Glutamatergic neuron (in vitro differentiated cells): ENCODE measurements around the gene GPR161. TPM values are rescaled to one million over a fixed set of nuclear protein-coding genes. Genes with fewer than 3 reads are reported as not detected.
A peak's percentile ranks its signal among the peaks of the same experiment; 100 is the strongest.

Experiments used
- DNase-seq: peaks from one replicate; pipeline ENCODE4 v3.0.0; 2022
- H3K27ac Mint-ChIP-seq: one replicate; pipeline ENCODE4 v1.8.0; 2020; ENCODE audit warnings: mild to moderate bottlenecking, mixed read lengths, inconsistent platforms; ENCODE audit not compliant: unreplicated experiment
- H3K27me3 Mint-ChIP-seq: one replicate; pipeline ENCODE4 v1.8.0; 2020; ENCODE audit warnings: mild to moderate bottlenecking, moderate library complexity, mixed read lengths, inconsistent platforms; ENCODE audit not compliant: unreplicated experiment
- H3K36me3 Mint-ChIP-seq: one replicate; pipeline ENCODE4 v1.8.0; 2020; ENCODE audit warnings: mild to moderate bottlenecking, mixed read lengths, inconsistent platforms; ENCODE audit not compliant: unreplicated experiment
- H3K4me1 Mint-ChIP-seq: one replicate; pipeline ENCODE4 v1.8.0; 2020; ENCODE audit warnings: mild to moderate bottlenecking, low read depth, mixed read lengths, inconsistent platforms; ENCODE audit not compliant: unreplicated experiment
- H3K4me3 Mint-ChIP-seq: one replicate; pipeline ENCODE4 v1.8.0; 2020; ENCODE audit warnings: mild to moderate bottlenecking, mixed read lengths, inconsistent platforms; ENCODE audit not compliant: unreplicated experiment
- H3K9me3 Mint-ChIP-seq: one replicate; pipeline ENCODE4 v1.8.0; 2020; ENCODE audit warnings: mild to moderate bottlenecking, moderate library complexity, mixed read lengths, inconsistent platforms; ENCODE audit not compliant: unreplicated experiment
- total RNA-seq: library from RNA; stranded (reverse); fragmentation: NEBNext Ultra II Directional; extraction: Animal tissue kit (Norgen Biotek cat#: 25700); gene quantifications from one replicate; pipeline ENCODE4 v1.2.1, GENCODE V29; 2021; ENCODE audit not compliant: unreplicated experiment
- TF ChIP-seq, protein P1 (sequence below): fragments of 200-600 bp; sonication (generic); IDR thresholded peaks from one replicate; pipeline ENCODE4 v1.5.0; 2021; ENCODE audit not compliant: partially characterized antibody, unreplicated experiment

GPR161 gene
- total RNA-seq, 1 donor from 2014 or later = 69.3 TPM

DNA sequence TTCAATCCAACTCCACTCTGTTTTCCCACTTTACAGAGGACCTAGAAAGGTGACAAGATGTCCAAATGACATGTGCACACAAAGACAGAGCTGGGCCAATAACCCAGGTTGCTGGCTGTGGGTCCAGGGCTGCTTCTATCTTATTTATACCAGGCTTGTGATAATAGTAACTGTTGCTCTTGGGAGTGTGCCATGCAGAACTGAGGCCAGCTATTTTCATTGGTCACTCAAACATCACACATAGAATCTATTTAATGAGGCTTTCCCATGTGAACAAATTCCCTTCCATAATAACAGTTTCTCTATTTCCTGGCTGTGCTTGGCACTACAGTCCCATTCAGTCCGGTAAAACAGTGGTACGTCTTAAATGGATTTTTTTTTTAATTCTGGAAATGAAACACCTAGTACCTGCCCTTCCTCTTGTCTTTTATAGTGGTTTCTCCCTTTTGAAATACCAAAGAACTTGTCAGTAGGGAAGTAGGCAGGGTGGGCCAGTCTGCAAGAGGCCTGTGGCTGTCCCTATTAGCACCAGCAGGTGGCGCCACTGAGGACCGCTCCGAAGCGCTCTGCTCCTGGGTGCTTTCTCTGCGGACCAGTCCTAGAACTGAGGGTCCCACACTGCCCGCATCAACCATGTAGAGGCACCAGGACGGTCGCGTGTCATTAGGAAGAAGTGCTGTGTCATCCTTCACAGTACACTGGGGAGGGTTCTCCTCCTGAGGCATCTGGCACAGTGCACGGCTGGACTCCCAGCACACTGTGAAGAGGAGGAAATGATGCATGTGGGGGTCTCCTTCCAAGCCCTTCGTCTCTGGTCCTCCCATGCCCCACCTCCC lies 52.1 kb downstream of the GPR161 start:
- TF ChIP-seq, protein P1, sequence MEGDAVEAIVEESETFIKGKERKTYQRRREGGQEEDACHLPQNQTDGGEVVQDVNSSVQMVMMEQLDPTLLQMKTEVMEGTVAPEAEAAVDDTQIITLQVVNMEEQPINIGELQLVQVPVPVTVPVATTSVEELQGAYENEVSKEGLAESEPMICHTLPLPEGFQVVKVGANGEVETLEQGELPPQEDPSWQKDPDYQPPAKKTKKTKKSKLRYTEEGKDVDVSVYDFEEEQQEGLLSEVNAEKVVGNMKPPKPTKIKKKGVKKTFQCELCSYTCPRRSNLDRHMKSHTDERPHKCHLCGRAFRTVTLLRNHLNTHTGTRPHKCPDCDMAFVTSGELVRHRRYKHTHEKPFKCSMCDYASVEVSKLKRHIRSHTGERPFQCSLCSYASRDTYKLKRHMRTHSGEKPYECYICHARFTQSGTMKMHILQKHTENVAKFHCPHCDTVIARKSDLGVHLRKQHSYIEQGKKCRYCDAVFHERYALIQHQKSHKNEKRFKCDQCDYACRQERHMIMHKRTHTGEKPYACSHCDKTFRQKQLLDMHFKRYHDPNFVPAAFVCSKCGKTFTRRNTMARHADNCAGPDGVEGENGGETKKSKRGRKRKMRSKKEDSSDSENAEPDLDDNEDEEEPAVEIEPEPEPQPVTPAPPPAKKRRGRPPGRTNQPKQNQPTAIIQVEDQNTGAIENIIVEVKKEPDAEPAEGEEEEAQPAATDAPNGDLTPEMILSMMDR = peak; percentile 88
- DNase-seq = peak; percentile 85
- H3K9me3 Mint-ChIP-seq = peaks cover 12% of the 10 kb centered on the region
- H3K4me3 Mint-ChIP-seq = no peak overlapping the region
- peaks cover 16% of the 10 kb centered on the region for H3K4me1 Mint-ChIP-seq
- H3K27ac Mint-ChIP-seq = peak overlapping the region; percentile 68
- H3K36me3 Mint-ChIP-seq = no peaks in the 10 kb centered on the region
- H3K27me3 Mint-ChIP-seq = peaks cover 3% of the 10 kb centered on the region

DNA sequence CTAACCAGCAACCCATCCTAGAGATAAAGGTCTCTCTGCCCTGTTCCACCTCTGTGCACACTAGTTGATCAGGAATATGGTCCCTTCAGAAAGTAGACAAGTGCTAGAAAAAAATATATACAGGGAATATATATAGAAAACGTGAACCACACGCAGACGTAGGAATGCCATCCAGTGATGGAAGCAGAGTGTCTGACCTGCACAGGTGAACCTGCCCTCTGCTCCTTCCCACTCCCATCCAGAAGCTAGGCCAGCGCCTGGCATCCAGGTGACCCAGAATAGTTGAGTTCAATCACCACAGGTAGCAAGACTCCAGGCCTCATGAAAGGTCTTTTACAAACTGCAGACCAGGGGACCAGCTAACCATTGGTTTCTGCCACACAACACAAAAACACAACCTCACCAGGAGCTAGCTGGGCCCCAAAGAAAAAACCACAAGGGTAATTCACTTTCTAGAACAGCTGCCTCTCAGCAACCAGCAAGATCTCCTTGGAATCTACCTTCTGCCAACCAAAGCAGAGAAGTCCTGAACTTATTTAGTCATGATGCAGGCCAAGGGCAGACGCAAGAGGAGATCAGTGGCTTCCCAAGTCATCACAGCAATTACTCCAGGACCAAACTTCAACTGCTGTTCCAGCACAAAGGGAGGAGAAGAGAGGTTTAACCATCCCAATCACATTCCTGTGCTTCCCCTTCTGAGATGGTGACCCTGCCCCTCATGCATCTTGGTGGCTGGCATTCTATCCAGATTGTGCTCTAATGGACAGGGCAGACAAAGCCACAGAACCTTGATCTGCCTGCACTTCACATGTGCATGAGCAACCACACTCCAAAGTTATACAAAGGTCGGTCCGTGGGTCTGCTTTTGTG lies 53.0 kb downstream of the GPR161 start:
- Mint-ChIP-seq H3K4me1 (peaks cover 16% of the 10 kb centered on the region), H3K27ac (no peak overlapping the region), H3K9me3 (peaks cover 12% of the 10 kb centered on the region), H3K4me3 (no peak overlapping the region), H3K36me3 (no peaks in the 10 kb centered on the region), H3K27me3 (peaks cover 7% of the 10 kb centered on the region)
- no peak for DNase-seq
- TF ChIP-seq, protein P1 = no peak

DNA sequence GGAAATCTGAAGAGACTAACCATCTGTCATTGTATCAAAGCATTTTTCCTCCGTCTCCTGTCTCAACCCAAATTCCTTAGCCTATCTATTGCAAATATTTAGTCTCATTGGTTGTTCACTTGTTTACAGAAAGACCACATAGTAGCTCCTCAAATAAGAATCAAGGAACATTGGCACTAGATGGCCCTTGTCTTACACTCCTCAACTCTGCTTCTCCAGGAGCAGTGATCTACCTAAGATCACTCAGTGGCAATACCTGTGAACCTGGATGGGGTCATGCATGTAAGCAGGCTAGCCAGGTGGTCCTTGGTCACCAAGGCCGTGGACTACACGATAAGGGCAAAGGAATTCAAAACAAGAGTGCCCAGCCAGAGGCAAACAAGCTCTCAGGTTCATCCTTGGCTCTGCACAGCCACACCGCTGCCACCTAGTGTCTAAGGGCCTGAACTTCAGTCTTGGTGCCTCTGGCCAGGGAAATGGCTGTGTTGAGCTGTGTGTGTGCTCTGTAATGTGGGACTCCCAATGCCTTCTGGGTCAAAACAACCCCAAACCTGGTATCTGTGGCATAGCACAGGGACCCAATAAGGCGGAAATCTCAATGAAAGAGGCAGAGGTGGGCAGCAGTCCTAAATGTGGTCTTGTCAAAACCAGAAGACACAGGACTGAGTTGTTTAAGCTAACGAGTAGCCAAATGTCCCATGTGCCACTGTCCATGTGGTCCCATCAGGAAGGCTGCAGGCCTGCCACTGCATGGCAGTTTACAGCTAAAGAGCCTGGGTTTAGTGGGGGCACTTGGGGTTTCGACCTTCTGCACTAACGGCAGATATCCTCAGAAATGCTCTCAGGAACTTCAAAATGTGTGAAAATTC lies 54.5 kb downstream of the GPR161 start:
- peaks cover 12% of the 10 kb centered on the region for H3K9me3 Mint-ChIP-seq
- TF ChIP-seq, protein P1 = peak; percentile 84
- no peak overlapping the region for H3K4me3 Mint-ChIP-seq
- H3K27ac Mint-ChIP-seq = peak overlapping the region; percentile 2
- peaks cover 7% of the 10 kb centered on the region for H3K27me3 Mint-ChIP-seq
- H3K36me3 Mint-ChIP-seq = no peaks in the 10 kb centered on the region
- peak; percentile 86 for DNase-seq
- peaks cover 16% of the 10 kb centered on the region for H3K4me1 Mint-ChIP-seq

DNA sequence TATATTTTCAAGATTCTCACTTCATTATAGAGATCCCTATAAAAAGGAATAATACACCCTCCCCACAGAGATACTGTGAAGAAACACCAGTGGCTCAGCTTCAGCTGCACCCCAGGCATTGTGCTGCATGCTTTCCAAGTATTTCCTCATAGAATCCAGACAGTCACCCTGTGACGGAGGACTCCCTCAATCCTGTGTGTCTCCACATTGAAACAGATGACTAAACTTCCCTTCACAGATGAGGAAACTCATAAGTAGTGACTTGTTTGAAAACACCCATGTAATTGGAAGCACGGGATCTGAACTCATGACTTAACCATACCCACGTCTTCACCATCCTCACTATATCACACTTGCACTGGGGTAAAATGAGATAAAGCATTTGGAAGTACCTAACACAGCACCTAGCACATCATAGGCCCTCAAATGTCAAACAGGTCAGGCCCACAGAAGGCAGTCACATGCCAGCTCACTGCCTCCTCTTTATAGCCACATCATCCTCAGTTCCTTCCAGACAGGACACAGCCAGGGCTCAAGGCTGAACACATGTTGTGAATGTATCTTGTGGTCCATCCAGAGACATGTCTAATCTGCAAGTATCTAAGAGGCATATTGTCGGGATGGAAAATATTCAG lies 55.2 kb downstream of the GPR161 start:
- Mint-ChIP-seq H3K9me3 (peaks cover 12% of the 10 kb centered on the region), H3K4me3 (no peak overlapping the region), H3K27ac (no peak overlapping the region), H3K4me1 (peaks cover 16% of the 10 kb centered on the region), H3K36me3 (peaks cover 5% of the 10 kb centered on the region), H3K27me3 (peaks cover 6% of the 10 kb centered on the region)
- DNase-seq = no peak
- TF ChIP-seq, protein P1 = no peak
